K562 (cell line): ENCODE data around the gene EPHA4. TPM values are rescaled to one million over a fixed set of nuclear protein-coding genes. Genes with fewer than 3 reads are reported as not detected.

Experiments
- ATAC-seq: fragments of 200-7000 bp; cut with Tn5 transposase; 3 replicates; pipeline ENCODE4 v1.9.1; 2020; ENCODE audit warnings: moderate library complexity
- BruUV-seq: library from RNA; stranded (reverse); fragments of 400-500 nt; replicated peaks from 2 replicates; lab custom pipeline; 2021; lab: Mats Ljungman, UMichigan
- CTCF ChIA-PET: fragments of 300-600 bp; formaldehyde crosslinking; extraction: SDS; loops from one replicate; lab custom pipeline; 2021; ENCODE audit warnings: low intra/inter-chr PET ratio; lab: Yijun Ruan, JAX
- POLR2A ChIA-PET: fragments of 300-600, 350-650 bp; sonication (Branson Sonifier 250); formaldehyde crosslinking; extraction: SDS; loops from one replicate; lab custom pipeline; 2021; ENCODE audit warnings: antibody characterized with exemption, inconsistent platforms; lab: Yijun Ruan, JAX
- DNase-seq, 4 experiments: peaks; one replicate each; pipeline versions ENCODE4 v3.0.0 to v3.0.0-alpha.2; 2011 to 2018; ENCODE audit warnings: low spot score in 3 of 4, mixed read lengths in 3 of 4; ENCODE audit errors: extremely low read depth in 1 of 4
- FAIRE-seq: peaks from 2 replicates; lab custom pipeline; 2011; peaks lifted over from hg19 to GRCh38; lab: Jason Lieb, UNC
- H2AFZ ChIP-seq: 2 replicates; pipeline ENCODE4 v1.6.0; 2011; ENCODE audit warnings: low read depth, low read length, control low read depth, inconsistent platforms
- H3K27ac ChIP-seq: fragments of 200-600 bp; 3 replicates; pipeline ENCODE4 v1.8.0; 2011; ENCODE audit warnings: low read depth, mild to moderate bottlenecking, control low read depth, inconsistent platforms, low read length, moderate library complexity, mixed read lengths; ENCODE audit errors: extremely low read depth
- H3K27me3 ChIP-seq, 2 experiments: fragments of 300-600 bp in 1 of 2; 2 replicates in 1 of 2; 3 replicates in 1 of 2; pipeline versions ENCODE4 v1.6.0 to v1.8.0; 2011; ENCODE audit warnings: inconsistent platforms in 2 of 2, low read length in 2 of 2, mild to moderate bottlenecking in 1 of 2, mixed read lengths in 1 of 2, moderate library complexity in 1 of 2; ENCODE audit not compliant: control insufficient read depth in 2 of 2, insufficient read depth in 2 of 2
- H3K36me3 ChIP-seq: fragments of 300-600 bp; 3 replicates; pipeline ENCODE4 v1.8.0; 2011; ENCODE audit warnings: mild to moderate bottlenecking, low read length, inconsistent platforms; ENCODE audit not compliant: control insufficient read depth, insufficient read depth
- H3K4me1 ChIP-seq, 2 experiments: fragments of 200-600 bp in 1 of 2; replicated peaks in 1 of 2; 2 replicates in 1 of 2; 3 replicates in 1 of 2; pipeline versions ENCODE4 v1.5.1 to v1.8.0; 2011; ENCODE audit warnings: inconsistent platforms in 2 of 2, low read length in 2 of 2, mild to moderate bottlenecking in 1 of 2, mixed read lengths in 1 of 2, moderate library complexity in 1 of 2; ENCODE audit not compliant: control insufficient read depth in 2 of 2, insufficient read depth in 2 of 2
- H3K4me2 ChIP-seq: 2 replicates; pipeline ENCODE4 v1.6.1; 2011; ENCODE audit warnings: low read length, control low read depth, inconsistent platforms, mixed read lengths; ENCODE audit not compliant: insufficient read depth
- H3K4me3 ChIP-seq: fragments of 200-600 bp; sonication (generic), shearing (Covaris generic); 2 replicates; pipeline ENCODE4 v1.5.1; 2016; ENCODE audit warnings: control low read depth, inconsistent platforms
- H3K79me2 ChIP-seq: fragments of 200-600 bp; 3 replicates; pipeline ENCODE4 v1.8.0; 2011; ENCODE audit warnings: low read length, inconsistent platforms; ENCODE audit not compliant: control insufficient read depth, insufficient read depth
- H3K9ac ChIP-seq, 2 experiments: 2 replicates each; pipeline versions ENCODE4 v1.6.0 to v1.6.1; 2011; ENCODE audit warnings: low read depth in 2 of 2, low read length in 2 of 2, control low read depth in 1 of 2, inconsistent platforms in 1 of 2, mild to moderate bottlenecking in 1 of 2, mixed read lengths in 1 of 2; ENCODE audit not compliant: insufficient read depth in 1 of 2
- H3K9me1 ChIP-seq: one replicate; pipeline ENCODE4 v1.6.0; 2011; ENCODE audit warnings: inconsistent platforms, mild to moderate bottlenecking, low read length, moderate library complexity; ENCODE audit not compliant: control insufficient read depth, insufficient read depth
- H3K9me3 ChIP-seq: replicated peaks from 2 replicates; pipeline ENCODE4 v1.5.1; 2011; ENCODE audit warnings: low read depth, low read length, inconsistent platforms; ENCODE audit not compliant: control insufficient read depth, insufficient read depth
- H4K20me1 ChIP-seq: replicated peaks from 2 replicates; pipeline ENCODE4 v1.6.1; 2011; ENCODE audit warnings: low read length, inconsistent platforms, mixed read lengths; ENCODE audit not compliant: control insufficient read depth, insufficient read depth
- CBFA2T2 ChIP-seq: fragments of 450-650 bp; conservative IDR thresholded peaks from 2 replicates; pipeline ENCODE4 v1.6.1; 2017; ENCODE audit warnings: mild to moderate bottlenecking
- ESRRB ChIP-seq: fragments of 250-450 bp; sonication (Bioruptor Pico); IDR thresholded peaks from 2 replicates; pipeline ENCODE4 v1.5.0; 2020; ENCODE audit warnings: mild to moderate bottlenecking, moderate library complexity, borderline replicate concordance
- HMGN3 ChIP-seq: IDR thresholded peaks from 2 replicates; pipeline ENCODE4 v1.6.1; 2011; ENCODE audit warnings: borderline replicate concordance, low read depth, mild to moderate bottlenecking, mixed read lengths, low read length; ENCODE audit not compliant: insufficient read length; ENCODE audit errors: extremely low read depth
- KLF6 ChIP-seq: fragments of 250-450 bp; sonication (Bioruptor Pico); IDR thresholded peaks from 2 replicates; pipeline ENCODE4 v1.4.0; 2020; ENCODE audit warnings: mild to moderate bottlenecking, moderate library complexity, borderline replicate concordance
- ZFP30 ChIP-seq: fragments of 250-450 bp; sonication (Bioruptor Pico); IDR thresholded peaks from 2 replicates; pipeline ENCODE4 v1.8.0; 2022; ENCODE audit warnings: moderate library complexity, mild to moderate bottlenecking, inconsistent platforms, borderline replicate concordance
- ZNF175 ChIP-seq: fragments of 200-800 bp; sonication (Bioruptor generic); IDR thresholded peaks from 2 replicates; pipeline ENCODE4 v1.6.1; 2016; ENCODE audit warnings: low read depth, mild to moderate bottlenecking, missing genetic modification characterization, missing compliant biosample characterization
- ZNF263 ChIP-seq: sonication (generic); formaldehyde crosslinking; IDR thresholded peaks from 2 replicates; pipeline ENCODE4 v1.8.0; 2022; ENCODE audit warnings: mild to moderate bottlenecking, missing genetic modification reagents, borderline replicate concordance
- ZNF445 ChIP-seq: fragments of 250-450 bp; sonication (Bioruptor Pico); IDR thresholded peaks from 2 replicates; pipeline ENCODE4 v1.4.0; 2020; ENCODE audit warnings: low read depth, mild to moderate bottlenecking, moderate library complexity
- WGBS: fragments of 100-300 bp; shearing (Covaris generic); methylation state at CpG from one replicate; pipeline ENCODE4 v1.1.6; 2016; ENCODE audit warnings: low coverage, mixed read lengths; ENCODE audit not compliant: insufficient coverage; ENCODE audit errors: missing lambda C conversion rate; 5-methylcytosine and 5-hydroxymethylcytosine counted together
- in situ Hi-C: fragments of 300-500 bp; cut with MboI; formaldehyde crosslinking; loops from 4 replicates; pipeline ENCODE4 v1.15.0; 2018; ENCODE audit warnings: inconsistent platforms, mixed read lengths
- intact Hi-C: fragments of 100-400 bp; cut with micrococcal nuclease; formaldehyde crosslinking; loops from 2 replicates; pipeline ENCODE4 v1.14.2; 2022
- polyA plus RNA-seq, 8 experiments: library from polyadenylated mRNA; depleted of rRNA in 4 of 8; stranded (reverse) in 5 of 8; unstranded in 3 of 8; fragments of >200 nt; fragmentation: Nextera tagmentation in 2 of 8; fragmentation: Illumina TruSeq in 1 of 8; extraction: Ambion mirVana in 2 of 8; extraction: Trizol in 1 of 8; gene quantifications; 2 replicates each; pipeline versions ENCODE4 v1.2.1 to v1.2.3, GENCODE V29; 2011 to 2014; ENCODE audit warnings: inconsistent platforms in 1 of 8, missing spikeins in 1 of 8
- total RNA-seq, 7 experiments: library from RNA; depleted of rRNA in 6 of 7; stranded (reverse); fragments of >200 nt in 6 of 7; fragmentation: Illumina TruSeq in 2 of 7; extraction: Trizol in 2 of 7; gene quantifications; 2 replicates each; pipeline versions ENCODE4 v1.2.1 to v1.2.3, GENCODE V29; 2011 to 2021; ENCODE audit warnings: low replicate concordance in 1 of 7
- TF ChIP-seq, protein P1 (sequence below): sonication (generic); IDR thresholded peaks from 2 replicates; pipeline ENCODE4 v1.6.1; 2016

EPHA4 gene
- total and polyA plus RNA-seq, 9 of the 15 experiments (the other 6 are each of a cell fraction or from before 2014, with no cell fraction given): 0.07 to 0.09 (median 0.07) TPM; not detected in 6

DNA sequence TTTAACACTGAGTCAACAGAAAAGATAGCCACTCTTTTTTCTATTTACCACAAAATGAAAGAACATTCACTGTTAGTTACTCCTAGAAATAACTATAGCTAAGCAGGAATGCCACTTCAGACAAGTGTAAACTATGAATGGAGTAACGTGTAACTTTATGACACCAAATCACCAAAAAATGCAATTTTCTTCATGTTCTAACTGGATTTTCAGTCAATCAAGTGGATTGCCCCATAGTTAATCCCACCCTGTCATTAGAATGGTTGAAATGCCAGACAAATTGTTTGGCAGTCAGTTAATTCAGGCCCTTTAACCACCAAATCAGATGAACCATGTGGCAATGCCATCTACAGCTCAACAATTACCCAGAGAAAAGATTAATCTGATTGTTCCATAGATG, 9.9 kb downstream of the EPHA4 start:
- Histone ChIP-seq H4K20me1 (no peaks in the 10 kb centered on the region), H3K36me3 (no peaks in the 10 kb centered on the region), H3K9ac (no peak overlapping the region), H3K4me1 (no peaks in the 10 kb centered on the region), H3K4me2 (no peak overlapping the region), H3K9me3 (no peaks in the 10 kb centered on the region), H3K27me3 (no peaks in the 10 kb centered on the region), H3K4me3 (no peak overlapping the region), H3K79me2 (no peaks in the 10 kb centered on the region), H2AFZ (no peak overlapping the region), H3K27ac (no peak overlapping the region), H3K9me1 (no peaks in the 10 kb centered on the region)
- ChIA-PET CTCF (no interaction called here), POLR2A (no interaction called here)
- in situ Hi-C loops: no loop called here
- WGBS: no CpG with 5 or more reads among the region's 1 CpG
- TF ChIP-seq ESRRB: no peak
- no peak for TF ChIP-seq ZNF263 (CRISPR knock-in tag)
- TF ChIP-seq, protein P1, sequence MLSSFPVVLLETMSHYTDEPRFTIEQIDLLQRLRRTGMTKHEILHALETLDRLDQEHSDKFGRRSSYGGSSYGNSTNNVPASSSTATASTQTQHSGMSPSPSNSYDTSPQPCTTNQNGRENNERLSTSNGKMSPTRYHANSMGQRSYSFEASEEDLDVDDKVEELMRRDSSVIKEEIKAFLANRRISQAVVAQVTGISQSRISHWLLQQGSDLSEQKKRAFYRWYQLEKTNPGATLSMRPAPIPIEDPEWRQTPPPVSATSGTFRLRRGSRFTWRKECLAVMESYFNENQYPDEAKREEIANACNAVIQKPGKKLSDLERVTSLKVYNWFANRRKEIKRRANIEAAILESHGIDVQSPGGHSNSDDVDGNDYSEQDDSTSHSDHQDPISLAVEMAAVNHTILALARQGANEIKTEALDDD: no peak
- TF ChIP-seq KLF6 (CRISPR knock-in tag): no peak
- TF ChIP-seq ZNF175 (CRISPR knock-in tag): no peak
- TF ChIP-seq ZNF445 (CRISPR knock-in tag): no peak
- no peak for TF ChIP-seq HMGN3
- no peak for TF ChIP-seq ZFP30 (CRISPR knock-in tag)
- no peak for TF ChIP-seq CBFA2T2
- FAIRE-seq (no peak), DNase-seq (no peak), ATAC-seq (no peak)
- intact Hi-C loops: no loop called here
- BruUV-seq: no TSS peak
